GM12873 (cell line): ENCODE data around the gene H1-8.

Source experiments
- TF ChIP-seq, protein P1 (sequence below): IDR thresholded peaks from 2 replicates; pipeline ENCODE4 v1.5.1; 2012; ENCODE audit warnings: low read depth, mild to moderate bottlenecking, moderate library complexity, low read length, control low read depth; ENCODE audit not compliant: insufficient read depth; ENCODE audit errors: missing control alignments

H1-8 gene

DNA sequence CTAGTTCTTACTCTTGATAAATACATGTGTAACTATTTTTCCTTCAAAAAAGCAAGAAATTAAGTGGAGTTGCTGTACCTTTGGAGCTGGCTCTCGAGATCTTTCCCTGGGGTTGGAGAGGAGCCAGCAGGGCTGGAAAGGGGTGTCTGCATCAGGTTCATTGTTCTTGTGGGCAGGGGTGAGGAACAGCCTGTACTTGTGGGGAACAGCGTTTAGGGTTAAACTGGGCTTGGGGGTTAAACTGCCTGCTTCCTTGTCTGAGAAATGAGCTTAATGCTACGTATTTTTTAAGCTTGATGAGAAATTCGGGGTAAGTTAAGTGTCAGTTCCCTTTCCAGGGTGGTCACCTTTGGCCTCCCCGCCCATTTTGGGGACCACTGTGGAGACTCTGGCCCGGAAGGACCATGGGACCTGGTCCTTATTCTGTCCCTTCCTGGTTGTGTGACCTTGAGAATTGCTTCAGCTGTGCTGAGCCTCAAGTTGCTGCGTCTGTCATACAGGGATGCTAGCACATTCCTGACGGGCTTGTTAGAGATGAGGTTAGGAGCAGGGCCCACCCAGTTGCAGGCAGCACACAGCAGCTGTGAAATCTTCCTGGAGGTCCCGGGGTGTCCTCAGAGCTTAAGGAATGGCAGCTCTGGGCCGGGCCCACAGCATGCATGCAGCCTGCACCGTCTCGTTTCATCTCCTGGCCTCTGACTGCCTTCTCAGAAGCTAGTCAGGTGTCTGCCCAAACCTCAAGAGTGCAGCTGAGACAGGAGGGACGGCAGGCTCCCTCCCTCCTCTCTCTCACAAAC is 11.6 kb downstream of the H1-8 start:
- TF ChIP-seq, protein P1, sequence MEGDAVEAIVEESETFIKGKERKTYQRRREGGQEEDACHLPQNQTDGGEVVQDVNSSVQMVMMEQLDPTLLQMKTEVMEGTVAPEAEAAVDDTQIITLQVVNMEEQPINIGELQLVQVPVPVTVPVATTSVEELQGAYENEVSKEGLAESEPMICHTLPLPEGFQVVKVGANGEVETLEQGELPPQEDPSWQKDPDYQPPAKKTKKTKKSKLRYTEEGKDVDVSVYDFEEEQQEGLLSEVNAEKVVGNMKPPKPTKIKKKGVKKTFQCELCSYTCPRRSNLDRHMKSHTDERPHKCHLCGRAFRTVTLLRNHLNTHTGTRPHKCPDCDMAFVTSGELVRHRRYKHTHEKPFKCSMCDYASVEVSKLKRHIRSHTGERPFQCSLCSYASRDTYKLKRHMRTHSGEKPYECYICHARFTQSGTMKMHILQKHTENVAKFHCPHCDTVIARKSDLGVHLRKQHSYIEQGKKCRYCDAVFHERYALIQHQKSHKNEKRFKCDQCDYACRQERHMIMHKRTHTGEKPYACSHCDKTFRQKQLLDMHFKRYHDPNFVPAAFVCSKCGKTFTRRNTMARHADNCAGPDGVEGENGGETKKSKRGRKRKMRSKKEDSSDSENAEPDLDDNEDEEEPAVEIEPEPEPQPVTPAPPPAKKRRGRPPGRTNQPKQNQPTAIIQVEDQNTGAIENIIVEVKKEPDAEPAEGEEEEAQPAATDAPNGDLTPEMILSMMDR, result no peak

DNA sequence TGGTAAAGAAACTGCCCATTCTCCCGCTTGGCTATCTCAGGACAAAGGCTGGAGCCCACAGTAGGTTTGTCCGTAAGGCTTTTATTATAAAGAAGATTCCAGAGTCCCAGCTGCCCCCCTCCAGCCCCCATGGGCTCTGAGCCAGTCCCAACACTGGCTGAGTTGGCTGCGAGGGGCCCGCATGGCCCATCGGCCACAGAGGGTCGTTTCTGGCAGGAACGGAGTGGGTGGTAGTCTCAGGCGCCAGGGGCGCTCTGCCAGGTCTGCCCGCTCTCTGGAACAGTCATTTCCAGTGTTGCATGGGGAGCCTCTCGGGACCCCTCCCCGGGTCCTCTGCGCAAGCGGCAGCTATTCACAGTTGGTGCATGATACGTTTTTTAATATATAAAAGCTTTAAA is 12.2 kb downstream of the H1-8 start:
- TF ChIP-seq, protein P1, result no peak

DNA sequence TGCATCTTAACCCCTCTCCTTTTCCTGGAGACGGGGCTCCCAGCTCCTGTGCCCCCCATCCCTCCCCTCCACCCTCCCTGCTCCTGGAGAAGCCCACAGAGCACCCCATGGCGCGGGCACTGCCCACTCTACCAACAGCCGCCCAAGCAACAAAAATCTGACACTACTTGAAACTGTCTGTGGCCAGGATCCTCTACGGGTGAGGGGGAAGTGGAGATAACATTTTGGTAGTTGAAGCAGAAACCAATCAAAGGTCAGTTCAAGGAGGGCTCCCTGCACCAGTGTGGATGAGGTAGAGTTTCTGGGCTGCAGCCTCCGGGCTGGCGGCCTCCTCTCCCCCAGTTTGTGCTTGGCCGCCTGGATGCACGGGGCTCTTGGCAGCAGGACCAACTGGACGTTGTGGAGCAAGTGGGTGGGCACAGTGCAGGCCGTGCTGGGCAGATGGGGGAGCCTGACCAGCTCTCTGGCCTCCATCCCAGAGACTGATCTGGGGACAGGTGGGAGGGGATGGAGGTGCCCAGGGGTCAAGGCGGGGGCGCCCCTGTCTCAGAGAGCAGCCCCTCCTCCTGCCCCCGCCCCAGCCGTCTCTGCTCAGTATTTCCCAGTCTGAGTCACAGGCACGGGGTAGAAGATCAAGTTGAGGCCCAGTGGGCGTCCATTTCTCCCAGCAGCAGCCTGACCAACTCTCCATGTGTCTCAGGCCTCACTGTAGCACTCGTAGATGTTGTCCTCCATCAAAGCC is 12.8 kb downstream of the H1-8 start:
- TF ChIP-seq, protein P1, result no peak

DNA sequence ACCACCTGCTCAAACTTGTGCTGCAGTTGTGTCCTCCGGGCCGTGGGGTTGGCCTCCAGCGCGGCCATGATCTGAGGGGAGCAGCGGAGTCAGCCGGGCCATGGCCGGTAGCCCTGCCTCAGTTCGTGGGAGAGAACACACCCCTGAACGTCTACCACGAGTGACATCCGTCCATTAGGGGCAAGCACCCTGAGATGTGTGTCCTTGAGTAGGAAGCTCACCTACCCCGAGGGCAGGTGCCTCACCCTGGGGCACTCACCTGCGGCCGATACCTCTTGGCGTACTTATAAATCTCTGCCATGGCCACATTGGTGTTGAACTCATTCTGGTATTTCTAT is 13.4 kb downstream of the H1-8 start:
- TF ChIP-seq, protein P1, result no peak

DNA sequence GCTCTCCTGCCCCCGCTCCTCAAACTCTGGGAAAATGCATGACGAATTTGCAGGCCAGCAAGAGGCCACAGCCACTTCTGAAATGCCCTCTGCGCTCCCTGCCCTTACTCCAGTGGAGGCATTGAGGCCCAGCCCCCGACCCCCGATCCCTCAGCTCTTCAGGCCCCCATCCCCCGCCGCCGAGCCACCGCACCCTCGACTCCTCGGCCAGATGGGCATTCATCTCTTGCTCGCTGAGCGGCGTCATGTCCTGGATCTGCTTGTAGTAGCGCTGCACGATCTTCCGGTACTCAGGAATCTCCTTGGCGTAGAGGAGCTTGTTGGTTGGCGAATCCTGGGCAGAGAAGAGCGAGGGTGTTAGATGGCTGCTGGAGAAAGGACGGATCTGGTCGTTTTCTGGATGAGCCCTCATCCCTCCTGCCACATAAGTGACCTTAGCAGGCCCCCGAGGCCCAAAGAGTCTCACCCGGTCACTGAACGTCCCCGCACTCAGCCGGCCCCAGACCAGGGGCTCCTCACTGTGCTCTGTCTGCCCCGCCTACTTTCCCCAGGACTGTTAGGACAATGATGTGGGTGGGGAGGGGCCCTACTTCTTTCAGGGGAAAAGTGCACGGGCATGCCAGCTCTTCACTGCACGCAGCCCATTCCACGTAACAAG is 14.0 kb downstream of the H1-8 start:
- TF ChIP-seq, protein P1, result no peak

DNA sequence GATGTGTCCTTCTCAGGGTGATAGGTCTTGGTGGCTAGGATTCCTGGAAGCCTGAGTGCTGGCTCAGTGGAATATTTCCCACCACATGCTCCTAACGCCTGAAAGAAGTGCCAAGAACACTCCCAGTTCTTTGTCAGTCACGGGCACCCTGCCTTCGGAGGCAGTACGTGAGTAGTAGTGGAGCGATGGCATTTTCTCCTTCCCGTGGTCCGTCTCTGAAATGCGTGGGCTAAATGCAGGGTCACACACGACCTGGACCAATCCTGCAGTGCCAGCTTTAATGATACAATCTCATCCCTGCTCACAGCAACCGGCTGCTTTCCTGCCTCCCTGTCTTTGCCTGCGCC is 14.5 kb downstream of the H1-8 start:
- TF ChIP-seq, protein P1, result no peak

DNA sequence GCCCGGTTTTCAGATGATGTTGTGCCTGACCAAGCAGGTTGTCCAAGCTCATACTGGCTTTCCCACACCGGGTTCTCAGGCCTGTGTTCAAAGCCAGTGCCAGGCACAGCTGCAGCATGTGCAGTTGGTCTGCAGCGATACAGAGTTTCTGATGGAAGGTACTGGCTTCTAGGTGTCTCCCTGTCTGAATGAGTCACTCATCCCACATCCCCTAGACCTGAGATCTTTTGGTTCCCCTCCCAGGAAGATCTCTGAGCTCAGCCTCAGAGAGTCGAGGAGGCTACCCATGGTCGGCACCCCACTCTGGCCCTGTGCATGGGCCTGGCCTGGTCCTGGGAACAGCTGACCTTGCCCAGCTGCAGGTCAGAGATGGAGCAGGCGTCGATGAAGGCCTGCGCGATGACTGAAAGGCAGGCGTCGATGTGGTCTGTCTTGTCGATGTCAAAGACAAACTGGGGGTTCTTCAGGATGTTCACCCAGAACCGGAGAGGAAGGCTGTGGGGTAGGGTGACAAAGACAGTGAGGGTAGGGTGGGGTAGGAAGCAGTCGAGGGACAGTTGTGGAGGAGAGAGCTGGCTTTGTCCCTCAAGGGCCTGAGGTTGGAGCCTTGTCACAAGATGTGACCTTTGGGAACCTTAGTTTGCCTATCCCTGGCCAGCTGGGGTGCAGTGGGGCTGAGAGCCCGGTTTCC is 15.3 kb downstream of the H1-8 start:
- TF ChIP-seq, protein P1, result no peak
